SU-DHL-6 (cell line): ENCODE data around the gene NEK10.

Experiments used
- H2AFZ ChIP-seq: fragments of 200-600 bp; sonication (generic); 2 replicates; pipeline ENCODE4 v1.6.1; 2014; ENCODE audit warnings: low read depth, mild to moderate bottlenecking, moderate library complexity, mixed read lengths, antibody characterized with exemption, low read length; ENCODE audit not compliant: severe bottlenecking
- H3F3A ChIP-seq: fragments of 200-600 bp; shearing (Covaris generic); 2 replicates; pipeline ENCODE4 v1.6.0; 2016; ENCODE audit warnings: antibody characterized with exemption, mild to moderate bottlenecking; ENCODE audit not compliant: insufficient read depth
- H3K27ac ChIP-seq: fragments of 200-600 bp; sonication (generic); 2 replicates; pipeline ENCODE4 v1.5.1; 2016; ENCODE audit warnings: low read depth, mild to moderate bottlenecking, low read length, moderate library complexity, mixed read lengths
- H3K27me3 ChIP-seq: fragments of 200-600 bp; sonication (generic), shearing (Covaris generic); 2 replicates; pipeline ENCODE4 v1.6.0; 2014; ENCODE audit warnings: mild to moderate bottlenecking, low read length
- H3K36me3 ChIP-seq: fragments of 200-600 bp; sonication (generic); 2 replicates; pipeline ENCODE4 v1.6.1; 2014; ENCODE audit warnings: mild to moderate bottlenecking, low read length, mixed read lengths
- H3K4me2 ChIP-seq: fragments of 300-600, 200-600 bp; shearing (Covaris generic), sonication (generic); 2 replicates; pipeline ENCODE4 v1.6.0; 2014; ENCODE audit warnings: low read length, low read depth, mild to moderate bottlenecking; ENCODE audit not compliant: poor library complexity, severe bottlenecking
- H3K4me3 ChIP-seq: fragments of 200-600 bp; sonication (generic); 2 replicates; pipeline ENCODE4 v1.5.1; 2014; ENCODE audit warnings: antibody characterized with exemption, low read length, mild to moderate bottlenecking, mixed read lengths; ENCODE audit not compliant: insufficient read depth, poor library complexity, severe bottlenecking
- H3K79me2 ChIP-seq: fragments of 200-600 bp; sonication (generic); 2 replicates; pipeline ENCODE4 v1.6.1; 2014; ENCODE audit warnings: mild to moderate bottlenecking, low read length, moderate library complexity; ENCODE audit not compliant: insufficient read depth
- H3K9ac ChIP-seq: fragments of 200-600 bp; sonication (generic); 2 replicates; pipeline ENCODE4 v1.7.0; 2014; ENCODE audit warnings: mild to moderate bottlenecking, low read length
- H3K9me2 ChIP-seq: fragments of 200-600 bp; sonication (generic); replicated peaks from 2 replicates; pipeline ENCODE4 v1.6.1; 2014; ENCODE audit warnings: low read length; ENCODE audit not compliant: insufficient read depth
- H3K9me3 ChIP-seq: fragments of 200-600 bp; sonication (generic); 2 replicates; pipeline ENCODE4 v1.6.1; 2014; ENCODE audit warnings: low read length, mixed read lengths; ENCODE audit not compliant: insufficient read depth
- H4K20me1 ChIP-seq: fragments of 200-600 bp; sonication (generic); 2 replicates; pipeline ENCODE4 v1.6.1; 2014; ENCODE audit warnings: low read depth, mild to moderate bottlenecking, antibody characterized with exemption, low read length, moderate library complexity, mixed read lengths
- EZH2phosphoT487 ChIP-seq: fragments of 200-600 bp; sonication (generic), shearing (Covaris generic); conservative IDR thresholded peaks from 2 replicates; pipeline ENCODE4 v1.6.1; 2018; ENCODE audit warnings: mild to moderate bottlenecking, antibody characterized with exemption, low read length, moderate library complexity, mixed read lengths
- TF ChIP-seq, protein P1 (sequence below): fragments of 200-600 bp; sonication (generic); IDR thresholded peaks from one replicate; pipeline ENCODE4 v1.5.1; 2017; ENCODE audit warnings: antibody characterized with exemption, mild to moderate bottlenecking, low read length, moderate library complexity; ENCODE audit not compliant: insufficient read depth, poor library complexity, severe bottlenecking

The NEK10 gene

DNA sequence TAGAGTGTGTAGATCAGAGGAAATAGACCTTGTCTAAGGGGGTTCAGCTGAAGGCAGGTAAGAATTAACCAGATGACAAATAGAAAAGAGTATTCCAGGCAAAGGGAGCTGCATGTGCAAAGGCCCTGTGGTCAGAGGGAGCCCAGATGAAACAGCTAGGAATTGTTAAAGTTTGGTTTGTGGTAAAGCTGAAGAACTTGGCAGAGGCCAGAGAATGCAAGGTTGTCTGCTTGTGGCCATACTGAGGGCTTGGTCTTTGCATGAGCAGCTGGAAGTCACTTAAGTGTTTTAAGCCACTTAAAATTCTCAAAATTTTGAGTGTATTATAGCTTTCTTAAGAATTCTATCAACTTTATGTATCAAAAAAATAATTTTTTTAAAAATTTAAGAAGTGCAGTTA, 116.5 kb downstream of the NEK10 start:
- no peak overlapping the region for H3K4me3 ChIP-seq
- H3K9me3 ChIP-seq: no peaks in the 10 kb centered on the region
- H2AFZ ChIP-seq: no peak overlapping the region
- H4K20me1 ChIP-seq: no peaks in the 10 kb centered on the region
- H3F3A ChIP-seq: no peaks in the 10 kb centered on the region
- no peak for TF ChIP-seq EZH2phosphoT487
- TF ChIP-seq, protein P1, sequence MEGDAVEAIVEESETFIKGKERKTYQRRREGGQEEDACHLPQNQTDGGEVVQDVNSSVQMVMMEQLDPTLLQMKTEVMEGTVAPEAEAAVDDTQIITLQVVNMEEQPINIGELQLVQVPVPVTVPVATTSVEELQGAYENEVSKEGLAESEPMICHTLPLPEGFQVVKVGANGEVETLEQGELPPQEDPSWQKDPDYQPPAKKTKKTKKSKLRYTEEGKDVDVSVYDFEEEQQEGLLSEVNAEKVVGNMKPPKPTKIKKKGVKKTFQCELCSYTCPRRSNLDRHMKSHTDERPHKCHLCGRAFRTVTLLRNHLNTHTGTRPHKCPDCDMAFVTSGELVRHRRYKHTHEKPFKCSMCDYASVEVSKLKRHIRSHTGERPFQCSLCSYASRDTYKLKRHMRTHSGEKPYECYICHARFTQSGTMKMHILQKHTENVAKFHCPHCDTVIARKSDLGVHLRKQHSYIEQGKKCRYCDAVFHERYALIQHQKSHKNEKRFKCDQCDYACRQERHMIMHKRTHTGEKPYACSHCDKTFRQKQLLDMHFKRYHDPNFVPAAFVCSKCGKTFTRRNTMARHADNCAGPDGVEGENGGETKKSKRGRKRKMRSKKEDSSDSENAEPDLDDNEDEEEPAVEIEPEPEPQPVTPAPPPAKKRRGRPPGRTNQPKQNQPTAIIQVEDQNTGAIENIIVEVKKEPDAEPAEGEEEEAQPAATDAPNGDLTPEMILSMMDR: no peak
- H3K36me3 ChIP-seq: no peaks in the 10 kb centered on the region
- no peak overlapping the region for H3K4me2 ChIP-seq
- no peaks in the 10 kb centered on the region for H3K27me3 ChIP-seq
- no peak overlapping the region for H3K9ac ChIP-seq
- no peak overlapping the region for H3K27ac ChIP-seq
- no peaks in the 10 kb centered on the region for H3K79me2 ChIP-seq
- H3K9me2 ChIP-seq: no peaks in the 10 kb centered on the region

DNA sequence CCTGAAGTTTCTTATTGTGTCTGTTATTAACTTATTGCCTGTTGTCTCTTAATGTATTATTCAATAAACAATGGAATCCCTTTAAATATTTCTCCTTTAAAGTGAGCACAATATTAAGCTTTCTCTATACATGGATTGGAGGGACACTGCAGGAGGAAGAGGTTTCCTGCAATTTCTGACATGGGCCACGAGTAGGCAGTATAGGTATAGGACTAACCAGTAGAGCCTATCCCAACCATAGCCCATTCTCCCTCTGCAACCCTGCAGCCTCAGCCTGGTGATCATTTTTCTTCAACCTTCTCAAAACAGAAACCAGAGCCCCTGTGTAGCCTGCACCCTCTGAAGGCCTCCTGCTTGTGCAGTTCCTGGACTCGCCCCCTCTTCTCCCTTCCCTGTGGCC, 124.8 kb downstream of the NEK10 start:
- no peak overlapping the region for H3K4me3 ChIP-seq
- H4K20me1 ChIP-seq: no peaks in the 10 kb centered on the region
- no peak overlapping the region for H3K27ac ChIP-seq
- H3F3A ChIP-seq: no peaks in the 10 kb centered on the region
- no peaks in the 10 kb centered on the region for H3K9me2 ChIP-seq
- H3K79me2 ChIP-seq: no peaks in the 10 kb centered on the region
- no peak for TF ChIP-seq EZH2phosphoT487
- TF ChIP-seq, protein P1: no peak
- no peak overlapping the region for H3K4me2 ChIP-seq
- no peak overlapping the region for H2AFZ ChIP-seq
- no peaks in the 10 kb centered on the region for H3K36me3 ChIP-seq
- no peaks in the 10 kb centered on the region for H3K9me3 ChIP-seq
- H3K27me3 ChIP-seq: no peaks in the 10 kb centered on the region
- H3K9ac ChIP-seq: no peak overlapping the region

DNA sequence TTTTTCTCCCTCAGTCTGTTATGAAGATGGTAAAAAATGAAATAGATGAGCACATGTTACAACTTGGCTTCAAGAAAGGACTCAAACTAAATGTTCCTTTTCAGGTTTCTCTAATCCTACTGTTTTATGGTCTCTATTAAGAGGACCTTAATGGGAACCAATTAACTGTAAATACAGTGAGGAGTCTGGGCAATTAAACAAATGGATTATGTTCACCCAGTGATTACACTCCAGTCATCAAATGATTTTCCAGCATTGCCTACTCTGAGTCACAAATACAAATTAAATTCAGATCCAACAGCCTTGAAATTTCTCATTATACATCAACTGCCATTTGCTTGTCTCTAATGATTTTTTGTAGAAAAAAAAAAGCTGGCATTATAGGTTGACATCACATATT, 129.2 kb downstream of the NEK10 start:
- Histone ChIP-seq H3K9me2 (no peaks in the 10 kb centered on the region), H2AFZ (no peak overlapping the region), H3K4me3 (no peak overlapping the region), H3K27me3 (no peaks in the 10 kb centered on the region), H3K4me2 (no peak overlapping the region), H3K79me2 (no peaks in the 10 kb centered on the region), H3K27ac (no peak overlapping the region), H3K9me3 (peaks cover 4% of the 10 kb centered on the region; the same call in 1 of the 2 replicates), H3F3A (no peaks in the 10 kb centered on the region), H3K36me3 (no peaks in the 10 kb centered on the region), H3K9ac (no peak overlapping the region), H4K20me1 (no peaks in the 10 kb centered on the region)
- TF ChIP-seq, protein P1: no peak
- TF ChIP-seq EZH2phosphoT487: no peak
